ENCODE measurements around the gene ATP6AP1. TPM values are rescaled to one million over a fixed set of nuclear protein-coding genes. Genes with fewer than 3 reads are reported as not detected.

Gene ATP6AP1
- total and polyA plus RNA-seq, 3 donors from 2014 or later: 95.1 to 158 (median 119) TPM

- intact Hi-C loops (cut with DNase I; ENCODE audit: low total_unique reads): no loop called here
These were observed 57.5 kb downstream of the ATP6AP1 start for GRCh38 chrX:154486052-154486395.

More at GRCh38 chrX:154486052-154486395, 57.5 kb downstream of the ATP6AP1 start:
- H3K9me3 ChIP-seq: no peaks in the 10 kb centered on the region
- H3K4me3 ChIP-seq: peak overlapping the region; percentile 44 to 53
- WGBS, 2 donors: 1% methylated on average over 23 of the region's 35 CpGs; no CpG with 5 or more reads in 1 of the 2 donors
- TF ChIP-seq CTCF (IDR thresholded peaks at IDR 0.05): no peak
- no peak for TF ChIP-seq POLR2A (IDR thresholded peaks at IDR 0.05)
- peak overlapping the region in 1 of 2 donors; percentile 72 for H3K27ac ChIP-seq
- no peaks in the 10 kb centered on the region for H3K27me3 ChIP-seq
- H3K36me3 ChIP-seq (ENCODE audit: low read depth, missing control alignments): no peaks in the 10 kb centered on the region
- H3K4me1 ChIP-seq: peaks cover 7% of the 10 kb centered on the region
- DNase-seq: peak; percentile 60

Small RNA genes lying within 50 kb of the gene (microRNA-seq; reads per million reads assigned to microRNA genes)
- 4.2 to 6.2 reads per million in 2 donors for gene MIR6858 (ENCODE audit: borderline number of aligned reads in 2 of 2, borderline replicate concordance in 1 of 2)

Small RNA genes lying within 50 kb of the gene (small RNA-seq; reads per million reads assigned to genes)
- gene MIR6858: 0 to 0.19 reads per million in 2 donors
- 0 reads per million in 2 donors for gene SNORA70

Other genes with a start within 250 kb of the ATP6AP1 start
- gene OPN1MW, start 246.1 kb upstream of the ATP6AP1 start, total RNA-seq: not detected
- not detected for gene OPN1MW, start 246.1 kb upstream of the ATP6AP1 start, polyA plus RNA-seq (ENCODE audit: insufficient read depth, low read depth, low replicate concordance)
- gene OPN1MW2, start 208.9 kb upstream of the ATP6AP1 start, total RNA-seq: not detected
- gene OPN1MW2, start 208.9 kb upstream of the ATP6AP1 start, polyA plus RNA-seq (ENCODE audit: insufficient read depth, low read depth, low replicate concordance): not detected
- gene OPN1MW3, start 171.1 kb upstream of the ATP6AP1 start, total RNA-seq: not detected
- gene OPN1MW3, start 171.1 kb upstream of the ATP6AP1 start, polyA plus RNA-seq (ENCODE audit: insufficient read depth, low read depth, low replicate concordance): not detected
- gene TEX28, start 133.6 kb upstream of the ATP6AP1 start, total RNA-seq: 1 to 10 TPM; 4.2 to 6.4 TPM
- 9.0 TPM for gene TEX28, start 133.6 kb upstream of the ATP6AP1 start, polyA plus RNA-seq (ENCODE audit: insufficient read depth, low read depth, low replicate concordance)
- 100 to 1,000 TPM; 224 to 268 TPM for gene TKTL1, start 132.9 kb upstream of the ATP6AP1 start, total RNA-seq
- 233 TPM for gene TKTL1, start 132.9 kb upstream of the ATP6AP1 start, polyA plus RNA-seq (ENCODE audit: insufficient read depth, low read depth, low replicate concordance)
- gene FLNA, start 54.0 kb upstream of the ATP6AP1 start, total RNA-seq: 100 to 1,000 TPM; 400 to 532 TPM
- 474 TPM for gene FLNA, start 54.0 kb upstream of the ATP6AP1 start, polyA plus RNA-seq (ENCODE audit: insufficient read depth, low read depth, low replicate concordance)
- 10 to 100 TPM; 65.6 to 69.6 TPM for gene EMD, start 49.4 kb upstream of the ATP6AP1 start, total RNA-seq
- gene EMD, start 49.4 kb upstream of the ATP6AP1 start, polyA plus RNA-seq (ENCODE audit: insufficient read depth, low read depth, low replicate concordance): 74.2 TPM
- gene RPL10, start 30.3 kb upstream of the ATP6AP1 start, total RNA-seq: 1,000 to 10,000 TPM in 1 of 2 donors, 100 to 1,000 TPM in 1; 925 to 1,913 TPM
- gene RPL10, start 30.3 kb upstream of the ATP6AP1 start, polyA plus RNA-seq (ENCODE audit: insufficient read depth, low read depth, low replicate concordance): 1,423 TPM
- 10 to 100 TPM; 36.5 to 42.2 TPM for gene DNASE1L1, start 19.4 kb upstream of the ATP6AP1 start, total RNA-seq
- 18.5 TPM for gene DNASE1L1, start 19.4 kb upstream of the ATP6AP1 start, polyA plus RNA-seq (ENCODE audit: insufficient read depth, low read depth, low replicate concordance)
- gene TAFAZZIN, start 17.1 kb upstream of the ATP6AP1 start, total RNA-seq: 10 to 100 TPM; 32.1 to 48.7 TPM
- 11.8 TPM for gene TAFAZZIN, start 17.1 kb upstream of the ATP6AP1 start, polyA plus RNA-seq (ENCODE audit: insufficient read depth, low read depth, low replicate concordance)
- gene GDI1, start 8.5 kb downstream of the ATP6AP1 start, total RNA-seq: 100 to 1,000 TPM; 158 to 162 TPM
- 118 TPM for gene GDI1, start 8.5 kb downstream of the ATP6AP1 start, polyA plus RNA-seq (ENCODE audit: insufficient read depth, low read depth, low replicate concordance)
- gene FAM50A, start 15.5 kb downstream of the ATP6AP1 start, total RNA-seq: 10 to 100 TPM; 38.4 to 38.5 TPM
- gene FAM50A, start 15.5 kb downstream of the ATP6AP1 start, polyA plus RNA-seq (ENCODE audit: insufficient read depth, low read depth, low replicate concordance): 29.6 TPM
- 10 to 100 TPM; 37.3 to 63.5 TPM for gene PLXNA3, start 29.6 kb downstream of the ATP6AP1 start, total RNA-seq
- 24.7 TPM for gene PLXNA3, start 29.6 kb downstream of the ATP6AP1 start, polyA plus RNA-seq (ENCODE audit: insufficient read depth, low read depth, low replicate concordance)
- gene LAGE3, start 50.6 kb downstream of the ATP6AP1 start, total RNA-seq: 10 to 100 TPM; 29.1 to 30.9 TPM
- 12.4 TPM for gene LAGE3, start 50.6 kb downstream of the ATP6AP1 start, polyA plus RNA-seq (ENCODE audit: insufficient read depth, low read depth, low replicate concordance)
- gene UBL4A, start 57.9 kb downstream of the ATP6AP1 start, total RNA-seq: 10 to 100 TPM; 16.8 to 18.9 TPM
- gene UBL4A, start 57.9 kb downstream of the ATP6AP1 start, polyA plus RNA-seq (ENCODE audit: insufficient read depth, low read depth, low replicate concordance): 13.3 TPM
- gene SLC10A3, start 62.0 kb downstream of the ATP6AP1 start, total RNA-seq: 10 to 100 TPM; 25.0 to 26.5 TPM
- 22.4 TPM for gene SLC10A3, start 62.0 kb downstream of the ATP6AP1 start, polyA plus RNA-seq (ENCODE audit: insufficient read depth, low read depth, low replicate concordance)
- gene FAM3A, start 87.6 kb downstream of the ATP6AP1 start, total RNA-seq: 10 to 100 TPM; 24.7 to 41.1 TPM
- 24.0 TPM for gene FAM3A, start 87.6 kb downstream of the ATP6AP1 start, polyA plus RNA-seq (ENCODE audit: insufficient read depth, low read depth, low replicate concordance)
- gene G6PD, start 118.2 kb downstream of the ATP6AP1 start, total RNA-seq: 100 to 1,000 TPM; 263 to 419 TPM
- gene G6PD, start 118.2 kb downstream of the ATP6AP1 start, polyA plus RNA-seq (ENCODE audit: insufficient read depth, low read depth, low replicate concordance): 206 TPM
- 10 to 100 TPM; 28.1 to 38.7 TPM for gene IKBKG, start 118.9 kb downstream of the ATP6AP1 start, total RNA-seq
- gene IKBKG, start 118.9 kb downstream of the ATP6AP1 start, polyA plus RNA-seq (ENCODE audit: insufficient read depth, low read depth, low replicate concordance): 27.9 TPM
- 10 to 100 TPM; 14.7 to 18.1 TPM for gene CTAG1A, start 156.5 kb downstream of the ATP6AP1 start, total RNA-seq
- 7.1 TPM for gene CTAG1A, start 156.5 kb downstream of the ATP6AP1 start, polyA plus RNA-seq (ENCODE audit: insufficient read depth, low read depth, low replicate concordance)
- 10 to 100 TPM; 18.0 to 20.3 TPM for gene CTAG1B, start 190.6 kb downstream of the ATP6AP1 start, total RNA-seq
- gene CTAG1B, start 190.6 kb downstream of the ATP6AP1 start, polyA plus RNA-seq (ENCODE audit: insufficient read depth, low read depth, low replicate concordance): 7.1 TPM
- 10 to 100 TPM; 17.3 to 27.6 TPM for gene CTAG2, start 224.9 kb downstream of the ATP6AP1 start, total RNA-seq
- gene CTAG2, start 224.9 kb downstream of the ATP6AP1 start, polyA plus RNA-seq (ENCODE audit: insufficient read depth, low read depth, low replicate concordance): 8.4 TPM

Measured in testis (tissue), 3 donors.